NB4 (cell line): ENCODE measurements around the gene GPRC5B.

Experiments used
- DNase-seq: peaks from one replicate; pipeline ENCODE4 v3.0.0; 2010; ENCODE audit warnings: low read depth
- H3K4me3 ChIP-seq: one replicate; pipeline ENCODE4 v1.5.1; 2011; ENCODE audit warnings: mild to moderate bottlenecking, low read depth, low read length, moderate library complexity
- MYC ChIP-seq: IDR thresholded peaks from 2 replicates; pipeline ENCODE4 v1.6.1; 2011; ENCODE audit warnings: low read depth, low read length
- POLR2A ChIP-seq: IDR thresholded peaks from 2 replicates; pipeline ENCODE4 v1.6.1; 2011; ENCODE audit warnings: mild to moderate bottlenecking; ENCODE audit not compliant: insufficient read length; ENCODE audit errors: extremely low read depth
- TF ChIP-seq, protein P1 (sequence below): IDR thresholded peaks from one replicate; pipeline ENCODE4 v1.5.1; 2012; ENCODE audit warnings: low read depth, low read length
- TF ChIP-seq, protein P2 (sequence below): IDR thresholded peaks from 2 replicates; pipeline ENCODE4 v1.6.1; 2011; ENCODE audit warnings: low read depth, low read length

GPRC5B gene

DNA sequence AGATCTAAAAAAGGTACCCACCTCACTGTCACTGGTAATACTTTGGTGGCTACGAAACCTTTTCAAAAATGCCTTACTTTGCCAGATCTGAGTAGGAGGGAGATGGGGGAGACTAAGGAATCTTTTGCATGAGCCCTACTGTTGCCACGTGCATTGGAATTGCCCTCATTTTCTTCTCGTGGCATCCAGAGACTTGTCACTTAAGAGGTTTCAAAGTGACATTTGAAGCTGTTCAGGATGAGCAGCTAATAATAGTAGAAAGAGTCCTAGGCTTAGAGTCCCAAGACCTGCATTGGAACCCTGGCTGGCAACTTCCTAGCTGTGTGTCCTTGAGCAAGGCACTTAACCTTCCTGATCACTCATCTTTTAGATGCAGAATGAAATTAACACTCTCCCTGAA, 43.5 kb downstream of the GPRC5B start:
- TF ChIP-seq, protein P1, sequence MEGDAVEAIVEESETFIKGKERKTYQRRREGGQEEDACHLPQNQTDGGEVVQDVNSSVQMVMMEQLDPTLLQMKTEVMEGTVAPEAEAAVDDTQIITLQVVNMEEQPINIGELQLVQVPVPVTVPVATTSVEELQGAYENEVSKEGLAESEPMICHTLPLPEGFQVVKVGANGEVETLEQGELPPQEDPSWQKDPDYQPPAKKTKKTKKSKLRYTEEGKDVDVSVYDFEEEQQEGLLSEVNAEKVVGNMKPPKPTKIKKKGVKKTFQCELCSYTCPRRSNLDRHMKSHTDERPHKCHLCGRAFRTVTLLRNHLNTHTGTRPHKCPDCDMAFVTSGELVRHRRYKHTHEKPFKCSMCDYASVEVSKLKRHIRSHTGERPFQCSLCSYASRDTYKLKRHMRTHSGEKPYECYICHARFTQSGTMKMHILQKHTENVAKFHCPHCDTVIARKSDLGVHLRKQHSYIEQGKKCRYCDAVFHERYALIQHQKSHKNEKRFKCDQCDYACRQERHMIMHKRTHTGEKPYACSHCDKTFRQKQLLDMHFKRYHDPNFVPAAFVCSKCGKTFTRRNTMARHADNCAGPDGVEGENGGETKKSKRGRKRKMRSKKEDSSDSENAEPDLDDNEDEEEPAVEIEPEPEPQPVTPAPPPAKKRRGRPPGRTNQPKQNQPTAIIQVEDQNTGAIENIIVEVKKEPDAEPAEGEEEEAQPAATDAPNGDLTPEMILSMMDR: no peak
- TF ChIP-seq MYC (no peak), POLR2A (no peak)
- TF ChIP-seq, protein P2, sequence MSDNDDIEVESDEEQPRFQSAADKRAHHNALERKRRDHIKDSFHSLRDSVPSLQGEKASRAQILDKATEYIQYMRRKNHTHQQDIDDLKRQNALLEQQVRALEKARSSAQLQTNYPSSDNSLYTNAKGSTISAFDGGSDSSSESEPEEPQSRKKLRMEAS: no peak
- H3K4me3 ChIP-seq: no peak overlapping the region
- no peak for DNase-seq

DNA sequence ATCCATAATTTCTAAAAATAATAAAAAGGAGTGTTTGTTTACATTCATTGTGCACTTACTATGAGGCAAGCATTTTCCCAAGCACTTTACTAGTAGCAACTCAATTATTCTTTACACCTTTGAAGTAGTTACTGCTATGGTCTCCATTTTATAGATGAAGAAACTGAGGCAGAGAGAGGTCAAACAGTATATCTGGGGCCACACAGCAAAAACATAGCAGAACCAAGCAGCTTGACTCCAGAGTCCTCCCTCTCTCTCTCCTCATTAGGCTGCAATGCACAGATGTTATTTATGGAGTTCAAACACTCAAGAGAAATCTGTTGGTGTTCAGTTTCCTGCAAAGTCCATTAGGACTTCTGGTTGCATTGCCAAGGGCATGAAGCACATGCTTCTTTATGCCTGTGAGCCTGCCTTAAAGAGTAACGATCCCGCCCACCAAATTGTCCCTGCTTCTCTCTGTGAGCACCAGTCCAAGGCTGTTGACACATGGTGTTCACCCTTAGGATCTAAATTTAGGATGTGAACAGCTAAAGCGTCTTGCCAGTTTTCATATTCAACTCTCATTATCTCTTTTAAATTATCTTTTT, 44.0 kb downstream of the GPRC5B start:
- no peak for DNase-seq
- TF ChIP-seq, protein P2: no peak
- TF ChIP-seq POLR2A: no peak
- TF ChIP-seq MYC: no peak
- TF ChIP-seq, protein P1: no peak
- no peak overlapping the region for H3K4me3 ChIP-seq

DNA sequence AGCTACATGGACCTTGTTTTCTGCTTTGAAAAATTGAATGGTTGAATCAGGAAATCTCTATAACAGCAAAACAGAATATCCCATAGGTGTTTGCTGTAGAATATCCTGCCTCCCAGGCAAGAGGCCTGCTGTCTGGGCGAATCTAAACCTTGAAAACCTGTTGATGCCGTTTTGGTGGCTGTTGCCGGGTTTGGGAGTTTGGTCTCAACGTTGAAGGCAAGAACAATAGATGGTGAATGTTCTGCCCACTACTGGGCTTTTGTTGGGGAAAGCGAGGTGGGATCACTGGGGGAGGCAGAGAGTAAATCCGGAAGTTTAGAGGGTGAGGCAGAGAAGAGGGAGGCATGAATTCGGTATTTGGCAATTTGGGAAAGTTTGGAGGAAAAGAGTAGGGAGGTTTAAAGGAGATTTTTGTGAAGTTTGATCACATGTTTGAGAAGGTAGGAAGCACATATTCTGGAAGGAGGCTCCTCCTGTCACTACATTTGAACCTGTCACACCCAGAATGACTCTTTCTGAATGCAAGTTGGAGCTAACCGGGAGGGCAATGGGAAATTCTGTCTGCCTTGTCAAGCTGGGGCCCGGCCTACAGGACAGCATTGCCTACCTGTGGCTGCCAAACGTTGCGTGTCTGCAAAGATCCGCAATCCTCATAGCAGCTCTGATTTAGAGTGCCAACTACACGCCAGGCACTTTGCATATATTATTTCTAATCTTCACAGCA, 46.5 kb downstream of the GPRC5B start:
- TF ChIP-seq, protein P2: no peak
- TF ChIP-seq, protein P1: no peak
- TF ChIP-seq MYC (no peak), POLR2A (no peak)
- no peak overlapping the region for H3K4me3 ChIP-seq
- DNase-seq: no peak

DNA sequence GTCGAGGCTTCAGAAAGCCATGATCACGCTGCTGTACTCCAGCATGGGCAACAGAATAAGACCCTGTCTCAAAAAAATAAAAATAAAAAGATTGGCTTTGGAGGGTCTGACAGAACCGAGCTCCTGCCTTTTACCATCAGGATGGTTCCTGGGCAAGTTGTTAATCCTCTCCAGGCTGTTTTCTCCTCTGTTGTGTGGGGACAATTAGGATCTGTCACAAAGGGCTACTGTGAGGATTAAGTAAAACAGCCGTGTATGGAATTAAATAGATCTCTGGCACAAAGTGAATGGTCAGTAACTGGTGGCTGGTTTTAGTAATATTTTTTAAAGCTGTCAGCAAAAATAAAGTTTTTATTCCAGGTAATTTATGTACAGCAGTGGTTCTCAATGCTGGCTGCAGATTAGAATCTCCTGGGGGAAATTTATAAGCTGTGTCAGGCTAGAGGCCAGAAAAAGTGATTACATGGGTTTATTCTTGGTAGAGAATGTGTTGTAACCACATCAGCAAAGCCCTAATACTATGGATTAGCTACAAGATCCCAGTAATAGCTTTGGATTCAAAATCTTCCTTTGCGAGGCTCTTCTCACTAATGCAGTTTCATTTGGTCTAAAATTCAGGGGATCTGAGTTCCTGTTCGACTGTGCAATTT, 47.2 kb downstream of the GPRC5B start:
- H3K4me3 ChIP-seq: no peak overlapping the region
- DNase-seq: no peak
- TF ChIP-seq POLR2A: no peak
- TF ChIP-seq, protein P2: no peak
- no peak for TF ChIP-seq MYC
- TF ChIP-seq, protein P1: no peak

DNA sequence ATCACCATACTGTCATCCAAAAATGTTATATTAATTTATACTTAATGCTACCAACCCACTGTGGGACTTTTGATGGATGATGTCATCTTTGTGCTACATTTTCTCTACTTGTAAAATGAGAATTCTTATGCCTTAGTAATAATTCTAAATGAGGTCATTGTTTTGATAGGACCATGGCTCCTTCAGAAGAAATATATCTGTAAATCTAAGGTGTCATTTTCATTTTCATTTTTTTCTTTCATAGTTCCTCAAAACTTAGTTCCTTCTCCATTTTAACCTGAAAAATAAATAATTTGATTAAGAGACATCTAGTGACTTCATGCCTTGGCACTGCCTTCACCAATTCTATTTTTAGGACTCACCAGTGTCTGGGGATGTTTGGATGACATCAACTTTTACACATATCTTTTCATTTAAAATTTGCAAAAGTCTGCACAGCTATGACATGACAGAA, 48.7 kb downstream of the GPRC5B start:
- no peak overlapping the region for H3K4me3 ChIP-seq
- no peak for DNase-seq
- no peak for TF ChIP-seq MYC

DNA sequence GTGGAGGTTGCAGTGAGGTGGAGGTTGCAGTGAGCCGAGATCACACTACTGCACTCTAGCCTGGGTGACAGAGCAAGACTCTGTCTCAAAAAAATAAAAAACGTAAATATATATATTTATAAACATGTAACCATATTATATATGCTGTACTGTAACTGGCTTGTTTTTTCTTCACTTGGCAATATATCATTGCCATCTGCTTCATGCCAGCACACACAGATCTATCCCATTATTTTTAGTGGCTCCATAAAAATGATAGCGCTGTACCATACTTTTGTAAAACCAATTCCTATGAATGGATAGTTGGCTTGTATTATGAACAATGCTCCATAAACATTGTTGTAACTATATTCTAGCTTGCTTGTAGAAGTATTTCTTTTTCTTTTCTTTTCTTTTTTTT, 49.5 kb downstream of the GPRC5B start:
- DNase-seq: no peak
- TF ChIP-seq, protein P1: no peak
- no peak for TF ChIP-seq MYC
- no peak overlapping the region for H3K4me3 ChIP-seq
